ENCODE data around the gene MIER1. TPM values are rescaled to one million over a fixed set of nuclear protein-coding genes. Genes with fewer than 3 reads are reported as not detected.

MIER1 gene
- total and polyA plus RNA-seq, 9 of the 15 experiments (the other 6 are each of a cell fraction or from before 2014, with no cell fraction given), result 13.9 to 34.8 (median 21.5) TPM

- TF ChIP-seq PATZ1 (CRISPR knock-in tag; IDR thresholded peaks at IDR 0.05; ENCODE audit: borderline replicate concordance) (no peak), ETV5 (CRISPR knock-in tag; IDR thresholded peaks at IDR 0.05; ENCODE audit: low read depth) (peak; percentile 97), ASH1L (IDR thresholded peaks at IDR 0.05; ENCODE audit: borderline replicate concordance, low read depth, partially characterized antibody) (peak; percentile 6), ESRRA (IDR thresholded peaks at IDR 0.05; ENCODE audit: borderline replicate concordance, low read depth) (peak; percentile 32), ZBTB7A (IDR thresholded peaks at IDR 0.05; ENCODE audit: borderline replicate concordance, control insufficient read depth, low read depth, low read length) (peak; percentile 94), SAP30 (IDR thresholded peaks at IDR 0.05; ENCODE audit: borderline replicate concordance, insufficient read depth, low read depth, low read length, poor library complexity, severe bottlenecking) (peak; percentile 95), TEAD1 (CRISPR knock-in tag; IDR thresholded peaks at IDR 0.05) (peak in 1 of 2 experiments; percentile 95; a peak in 2 of 4 replicates), ZNF282 (CRISPR knock-in tag; IDR thresholded peaks at IDR 0.05) (no peak), ZNF384 (IDR thresholded peaks at IDR 0.05; ENCODE audit: low read depth, low read length) (no peak), ZNF134 (CRISPR knock-in tag; conservative IDR thresholded peaks at IDR 0.05) (no peak), PHF8 (IDR thresholded peaks at IDR 0.05; ENCODE audit: borderline replicate concordance, low read length) (peak; percentile 90), AFF4 (CRISPR knock-in tag; IDR thresholded peaks at IDR 0.05) (peak; percentile 44; the same call in 1 of the 2 replicates), USF1 (CRISPR knock-in tag; IDR thresholded peaks at IDR 0.05) (peak; percentile 38)
Observed at GRCh38 chr1:66924756-66925557, at the start of gene MIER1, which contains the start of gene DNAI4 (continued).

Measured in K562 (cell line).